Muscle layer of colon (tissue), 2 donors: ENCODE data around the gene PLA2G3.

ENCODE experiments used
- H3K27ac ChIP-seq: one replicate; pipeline ENCODE4 v1.7.0; 2013; ENCODE audit warnings: low read depth, mild to moderate bottlenecking, low read length, moderate library complexity
- H3K27me3 ChIP-seq, 2 donors: one replicate each; pipeline ENCODE4 v1.7.0; 2013; ENCODE audit warnings: low read length in 2 of 2, mild to moderate bottlenecking in 2 of 2; ENCODE audit not compliant: insufficient read depth in 2 of 2, control insufficient read depth in 1 of 2
- H3K36me3 ChIP-seq: one replicate; pipeline ENCODE4 v1.7.0; 2013; ENCODE audit warnings: mild to moderate bottlenecking, low read length; ENCODE audit not compliant: insufficient read depth
- H3K4me1 ChIP-seq: one replicate; pipeline ENCODE4 v1.7.0; 2013; ENCODE audit warnings: mild to moderate bottlenecking, low read length; ENCODE audit not compliant: insufficient read depth
- H3K4me3 ChIP-seq, 2 donors: one replicate each; pipeline ENCODE4 v1.7.0; 2013; ENCODE audit warnings: low read length in 2 of 2, low read depth in 1 of 2, mild to moderate bottlenecking in 1 of 2, moderate library complexity in 1 of 2
- H3K9ac ChIP-seq: one replicate; pipeline ENCODE4 v1.7.0; 2013; ENCODE audit warnings: low read length
- H3K9me3 ChIP-seq: one replicate; pipeline ENCODE4 v1.7.0; 2013; ENCODE audit warnings: mild to moderate bottlenecking, low read length
- donor health status: abdominal sarcoma.
- donor health status: Adenocarcinoma of cecum.

The PLA2G3 gene

DNA sequence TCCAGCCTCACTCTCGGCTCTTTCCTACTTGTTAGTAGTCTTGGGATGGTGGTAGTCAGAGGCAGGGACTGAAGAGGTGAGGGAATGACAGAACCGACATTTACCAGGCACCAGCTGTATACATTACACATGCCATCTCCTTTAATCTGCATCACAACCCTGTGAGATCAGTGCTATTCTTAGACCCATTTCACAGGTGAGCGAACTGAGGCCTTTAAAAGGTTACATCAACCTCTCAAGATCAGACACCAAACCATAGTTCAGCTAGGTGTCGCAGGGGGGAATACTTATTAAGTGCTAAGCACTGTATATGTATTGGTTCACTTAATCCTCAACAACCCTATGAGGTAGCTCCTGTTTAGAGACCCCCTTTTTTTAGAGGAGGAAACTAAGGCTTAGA is 5.6 kb downstream of the PLA2G3 start:
- Histone ChIP-seq H3K36me3 (no peaks in the 10 kb centered on the region), H3K27ac (no peak overlapping the region), H3K4me1 (no peaks in the 10 kb centered on the region), H3K9ac (no peak overlapping the region), H3K27me3 (peaks cover 0 to 6% of the 10 kb centered on the region in 2 donors), H3K4me3 (no peak overlapping the region), H3K9me3 (no peaks in the 10 kb centered on the region)

DNA sequence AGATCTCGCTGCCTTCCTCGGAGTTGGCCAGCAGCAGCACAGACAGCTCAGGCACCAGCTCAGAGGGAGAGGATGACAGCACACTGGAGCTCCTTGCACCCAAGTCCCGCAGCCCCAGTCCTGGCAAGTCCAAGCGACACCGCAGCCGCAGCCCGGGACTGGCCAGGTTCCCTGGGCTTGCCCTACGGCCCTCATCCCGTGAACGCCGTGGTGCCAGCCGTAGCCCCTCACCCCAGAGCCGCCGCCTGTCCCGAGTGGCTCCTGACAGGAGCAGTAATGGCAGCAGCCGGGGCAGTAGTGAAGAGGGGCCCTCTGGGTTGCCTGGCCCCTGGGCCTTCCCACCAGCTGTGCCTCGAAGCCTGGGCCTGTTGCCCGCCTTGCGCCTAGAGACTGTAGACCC is 6.4 kb downstream of the PLA2G3 start:
- Histone ChIP-seq H3K4me3 (no peak overlapping the region), H3K36me3 (no peaks in the 10 kb centered on the region), H3K9me3 (no peaks in the 10 kb centered on the region), H3K9ac (no peak overlapping the region), H3K4me1 (no peaks in the 10 kb centered on the region), H3K27ac (no peak overlapping the region), H3K27me3 (peaks cover 0 to 4% of the 10 kb centered on the region in 2 donors)

DNA sequence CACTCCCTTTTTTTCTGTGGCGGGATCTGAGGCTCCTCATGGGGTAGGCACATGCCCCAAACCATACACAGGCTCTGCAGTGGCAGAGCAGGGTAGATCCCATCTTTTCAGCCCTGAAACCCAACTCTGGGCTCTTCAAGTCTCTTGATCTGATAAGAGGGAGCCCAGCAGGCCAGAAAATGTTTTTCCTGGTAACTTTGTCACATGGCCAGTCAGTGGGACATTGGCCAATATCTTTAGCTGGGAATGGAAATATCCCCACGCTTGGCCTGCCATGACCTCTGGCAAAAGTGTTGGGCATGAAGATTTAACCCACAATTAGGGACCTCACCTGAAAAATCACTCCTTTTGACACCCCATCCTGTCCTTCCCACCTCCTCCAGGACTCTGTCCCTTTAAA is 9.4 kb downstream of the PLA2G3 start:
- H3K9me3 ChIP-seq, result no peaks in the 10 kb centered on the region
- H3K27me3 ChIP-seq, result no peaks in the 10 kb centered on the region
- no peak overlapping the region for H3K4me3 ChIP-seq
- no peak overlapping the region for H3K27ac ChIP-seq
- H3K36me3 ChIP-seq, result no peaks in the 10 kb centered on the region
- no peak overlapping the region for H3K9ac ChIP-seq
- H3K4me1 ChIP-seq, result no peaks in the 10 kb centered on the region

DNA sequence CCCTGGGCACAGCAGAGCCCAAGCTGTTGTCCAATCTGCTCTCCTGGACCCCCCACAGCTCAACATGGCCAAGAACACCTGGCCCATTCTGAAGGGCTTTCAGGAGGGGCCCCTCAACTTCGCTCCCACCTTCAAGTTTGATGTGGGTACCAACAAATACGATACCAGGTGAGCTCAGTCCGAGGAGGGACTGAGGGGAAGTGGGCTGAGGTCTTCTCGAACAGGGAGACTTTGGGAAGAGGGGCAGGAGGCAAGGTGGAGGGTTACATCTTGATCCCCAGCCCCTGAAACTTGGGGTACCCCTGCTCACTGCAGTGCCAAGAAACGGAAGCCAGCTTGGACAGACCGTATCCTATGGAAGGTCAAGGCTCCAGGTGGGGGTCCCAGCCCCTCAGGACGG is 12.2 kb downstream of the PLA2G3 start:
- Histone ChIP-seq H3K27ac (no peak overlapping the region), H3K27me3 (no peaks in the 10 kb centered on the region), H3K4me1 (peaks cover 5% of the 10 kb centered on the region), H3K9ac (no peak overlapping the region), H3K9me3 (no peaks in the 10 kb centered on the region), H3K36me3 (no peaks in the 10 kb centered on the region), H3K4me3 (no peak overlapping the region)

DNA sequence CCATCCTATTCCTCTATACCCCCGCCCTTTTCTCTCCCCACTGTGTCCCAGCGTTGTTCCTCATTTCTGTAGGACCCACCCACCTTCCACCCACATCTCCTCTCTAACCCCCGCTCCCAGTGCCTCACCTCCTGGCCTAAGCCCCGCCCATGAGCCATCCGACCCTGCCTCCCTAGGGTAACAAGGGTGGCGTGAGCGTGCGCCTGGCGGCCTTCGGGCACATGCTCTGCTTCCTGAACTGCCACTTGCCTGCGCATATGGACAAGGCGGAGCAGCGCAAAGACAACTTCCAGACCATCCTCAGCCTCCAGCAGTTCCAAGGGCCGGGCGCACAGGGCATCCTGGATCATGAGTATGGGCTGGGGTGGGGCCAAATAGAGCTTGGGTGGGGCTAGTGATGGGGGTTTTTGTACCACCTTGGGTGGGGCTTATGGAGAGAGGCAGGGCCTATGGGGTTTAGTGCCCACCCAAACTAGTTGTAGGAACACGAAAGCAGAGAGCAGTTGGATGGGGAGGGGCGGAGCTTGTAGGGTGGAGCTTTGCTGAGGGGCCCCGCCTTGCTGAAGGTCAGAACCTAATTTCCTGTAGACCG is 13.0 kb downstream of the PLA2G3 start:
- Histone ChIP-seq H3K9ac (no peak overlapping the region), H3K4me3 (no peak overlapping the region), H3K27ac (no peak overlapping the region), H3K36me3 (no peaks in the 10 kb centered on the region), H3K9me3 (no peaks in the 10 kb centered on the region), H3K27me3 (no peaks in the 10 kb centered on the region), H3K4me1 (peaks cover 13% of the 10 kb centered on the region)

DNA sequence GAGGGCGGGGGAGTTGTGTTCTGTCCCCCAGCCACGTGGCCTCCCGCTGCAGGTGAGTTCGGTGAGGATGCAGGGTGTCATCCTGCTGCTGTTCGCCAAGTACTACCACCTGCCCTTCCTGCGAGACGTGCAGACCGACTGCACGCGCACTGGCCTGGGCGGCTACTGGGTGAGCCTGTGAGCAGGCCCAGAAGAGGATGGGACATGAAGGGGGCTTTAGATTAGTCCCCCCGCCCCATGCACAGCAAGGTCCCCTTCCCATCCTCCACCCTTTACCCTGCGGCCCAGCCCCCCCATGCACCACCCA is 13.5 kb downstream of the PLA2G3 start:
- Histone ChIP-seq H3K27ac (no peak overlapping the region), H3K9ac (no peak overlapping the region), H3K27me3 (no peaks in the 10 kb centered on the region), H3K9me3 (no peaks in the 10 kb centered on the region), H3K4me1 (peaks cover 17% of the 10 kb centered on the region), H3K36me3 (no peaks in the 10 kb centered on the region), H3K4me3 (no peak overlapping the region)

DNA sequence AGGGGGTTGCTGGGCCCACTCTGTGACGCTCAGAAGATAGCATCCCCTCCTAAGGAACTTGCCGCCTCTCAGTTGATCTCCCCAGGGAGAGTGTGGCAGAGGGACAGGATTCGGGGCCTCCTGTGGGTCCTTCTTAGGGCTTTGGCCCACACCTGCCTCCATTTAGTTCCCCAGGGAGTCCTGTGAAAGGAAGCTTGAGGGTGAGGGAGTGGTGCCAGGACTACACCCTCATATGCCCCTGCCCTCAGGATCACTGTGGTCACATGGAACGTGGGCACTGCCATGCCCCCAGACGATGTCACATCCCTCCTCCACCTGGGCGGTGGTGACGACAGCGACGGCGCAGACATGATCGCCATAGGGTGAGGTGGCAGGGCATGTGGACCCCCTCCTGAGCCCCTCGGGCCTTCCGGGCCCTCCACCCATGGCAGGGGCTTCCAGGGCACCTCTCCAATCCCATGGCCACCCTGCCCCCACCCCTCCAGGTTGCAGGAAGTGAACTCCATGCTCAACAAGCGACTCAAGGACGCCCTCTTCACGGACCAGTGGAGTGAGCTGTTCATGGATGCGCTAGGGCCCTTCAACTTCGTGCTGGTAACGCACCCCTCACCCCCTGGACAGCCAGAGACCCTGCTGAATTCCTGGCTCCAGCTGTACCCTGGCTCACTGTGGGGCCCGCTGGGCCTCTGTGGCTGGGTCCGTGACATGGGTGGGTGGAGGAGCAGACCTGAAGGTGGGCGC is 14.0 kb downstream of the PLA2G3 start:
- H3K4me3 ChIP-seq, result no peak overlapping the region
- no peak overlapping the region for H3K27ac ChIP-seq
- H3K4me1 ChIP-seq, result peaks cover 17% of the 10 kb centered on the region
- no peaks in the 10 kb centered on the region for H3K27me3 ChIP-seq
- H3K9ac ChIP-seq, result no peak overlapping the region
- H3K9me3 ChIP-seq, result no peaks in the 10 kb centered on the region
- H3K36me3 ChIP-seq, result no peaks in the 10 kb centered on the region

DNA sequence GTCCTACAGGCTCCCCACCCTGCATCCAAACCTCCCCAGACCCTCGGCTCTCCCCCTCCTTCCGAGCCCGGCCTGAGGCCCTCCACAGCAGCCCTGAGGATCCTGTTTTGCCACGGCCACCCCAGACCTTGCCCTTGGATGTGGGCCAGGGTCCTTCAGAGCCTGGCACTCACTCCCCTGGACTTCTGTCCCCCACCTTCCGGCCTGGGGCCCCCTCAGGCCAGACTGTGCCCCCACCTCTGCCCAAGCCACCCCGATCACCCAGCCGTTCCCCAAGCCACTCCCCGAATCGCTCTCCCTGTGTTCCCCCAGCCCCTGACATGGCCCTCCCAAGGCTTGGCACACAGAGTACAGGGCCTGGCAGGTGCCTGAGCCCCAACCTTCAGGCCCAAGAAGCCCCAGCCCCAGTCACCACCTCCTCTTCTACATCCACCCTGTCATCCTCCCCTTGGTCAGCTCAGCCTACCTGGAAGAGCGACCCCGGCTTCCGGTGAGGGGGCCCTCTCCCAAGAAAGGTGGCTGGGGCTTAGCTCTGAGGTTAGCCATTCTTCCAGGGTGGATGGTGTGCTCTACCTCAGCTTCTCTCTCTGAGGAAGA is 14.7 kb downstream of the PLA2G3 start:
- Histone ChIP-seq H3K9me3 (no peaks in the 10 kb centered on the region), H3K36me3 (no peaks in the 10 kb centered on the region), H3K4me3 (no peak overlapping the region), H3K9ac (no peak overlapping the region), H3K27ac (no peak overlapping the region), H3K4me1 (peaks cover 17% of the 10 kb centered on the region), H3K27me3 (no peaks in the 10 kb centered on the region)

DNA sequence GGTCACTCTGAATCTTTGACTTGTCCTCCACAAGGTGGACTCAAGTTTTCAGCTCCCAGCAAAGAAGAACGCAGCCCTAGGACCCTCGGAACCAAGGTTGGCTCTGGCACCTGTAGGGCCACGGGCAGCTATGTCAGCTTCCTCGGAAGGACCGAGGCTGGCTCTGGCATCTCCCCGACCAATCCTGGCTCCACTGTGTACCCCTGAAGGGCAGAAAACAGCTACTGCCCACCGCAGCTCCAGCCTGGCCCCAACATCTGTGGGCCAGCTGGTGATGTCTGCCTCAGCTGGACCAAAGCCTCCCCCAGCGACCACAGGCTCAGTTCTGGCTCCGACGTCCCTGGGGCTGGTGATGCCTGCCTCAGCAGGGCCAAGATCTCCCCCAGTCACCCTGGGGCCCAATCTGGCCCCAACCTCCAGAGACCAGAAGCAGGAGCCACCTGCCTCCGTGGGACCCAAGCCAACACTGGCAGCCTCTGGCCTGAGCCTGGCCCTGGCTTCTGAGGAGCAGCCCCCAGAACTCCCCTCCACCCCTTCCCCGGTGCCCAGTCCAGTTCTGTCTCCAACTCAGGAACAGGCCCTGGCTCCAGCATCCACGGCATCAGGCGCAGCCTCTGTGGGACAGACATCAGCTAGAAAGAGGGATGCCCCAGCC is 15.4 kb downstream of the PLA2G3 start:
- Histone ChIP-seq H3K36me3 (no peaks in the 10 kb centered on the region), H3K4me1 (peaks cover 17% of the 10 kb centered on the region), H3K4me3 (no peak overlapping the region), H3K27ac (no peak overlapping the region), H3K27me3 (no peaks in the 10 kb centered on the region), H3K9me3 (no peaks in the 10 kb centered on the region), H3K9ac (no peak overlapping the region)

DNA sequence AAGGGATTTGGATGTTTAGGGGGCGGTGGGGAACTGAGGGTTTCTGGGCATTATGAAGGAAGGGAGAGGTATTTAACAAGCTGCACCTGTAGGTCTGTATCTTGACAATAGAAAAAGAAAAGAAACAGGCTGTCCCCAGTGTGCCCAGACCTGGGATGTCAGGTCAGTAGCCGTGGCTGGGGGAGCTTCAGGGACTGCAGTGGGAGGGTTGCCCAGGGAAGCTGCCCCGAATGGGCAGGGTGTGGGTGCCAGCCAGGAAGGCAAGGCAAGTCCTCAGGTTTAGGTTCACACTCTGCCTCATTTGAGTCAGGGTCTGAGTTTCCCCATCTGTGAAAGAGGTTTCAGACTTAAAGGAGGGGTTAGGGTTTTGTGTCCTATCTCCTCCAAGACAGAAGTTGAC is 16.0 kb downstream of the PLA2G3 start:
- Histone ChIP-seq H3K9me3 (no peaks in the 10 kb centered on the region), H3K4me3 (no peak overlapping the region), H3K27me3 (no peaks in the 10 kb centered on the region), H3K4me1 (peaks cover 17% of the 10 kb centered on the region), H3K36me3 (no peaks in the 10 kb centered on the region), H3K9ac (no peak overlapping the region), H3K27ac (no peak overlapping the region)

DNA sequence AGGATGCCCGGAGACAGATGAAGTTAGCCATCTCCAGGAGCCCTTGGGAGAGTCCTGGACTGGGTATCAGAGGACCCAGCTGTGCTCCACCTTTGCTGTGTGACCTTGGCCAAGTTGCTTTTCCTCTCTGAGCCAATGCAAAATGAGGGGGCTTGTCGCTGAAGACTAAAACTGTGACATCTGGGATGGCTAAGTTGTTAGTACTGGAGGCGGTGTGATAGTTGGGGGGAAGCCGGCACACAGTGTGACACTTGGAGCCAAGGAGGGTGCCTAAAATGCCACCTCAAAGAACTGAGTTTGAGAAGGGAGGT is 17.1 kb downstream of the PLA2G3 start:
- H3K36me3 ChIP-seq, result no peaks in the 10 kb centered on the region
- peak overlapping the region; percentile 51 to 57 for H3K4me3 ChIP-seq
- peak overlapping the region; percentile 66 for H3K27ac ChIP-seq
- peaks cover 17% of the 10 kb centered on the region for H3K4me1 ChIP-seq
- H3K9me3 ChIP-seq, result no peaks in the 10 kb centered on the region
- peak overlapping the region; percentile 42 for H3K9ac ChIP-seq
- H3K27me3 ChIP-seq, result no peaks in the 10 kb centered on the region
